Naive thymus-derived CD4-positive, alpha-beta T cell (primary cell): ENCODE results near the gene RPN1. TPM values are rescaled to one million over a fixed set of nuclear protein-coding genes. Genes with fewer than 3 reads are reported as not detected.

Experiments
- ATAC-seq: fragments of 150-1000 bp; cut with Tn5 transposase; 2 replicates; pipeline ENCODE4 v1.10.0; 2021; ENCODE audit warnings: mild to moderate bottlenecking, moderate library complexity
- CTCF ChIA-PET: fragments of 350-600 bp; sonication (Branson Sonifier 250); formaldehyde crosslinking; loops from one replicate; lab custom pipeline; 2021; ENCODE audit warnings: antibody characterized with exemption; lab: Charles Lee
- POLR2A ChIA-PET: fragments of 350-600 bp; sonication (Branson Sonifier 250); formaldehyde crosslinking; loops from one replicate; lab custom pipeline; 2021; ENCODE audit warnings: antibody characterized with exemption, inconsistent platforms; lab: Charles Lee
- DNase-seq, 9 donors: peaks; one replicate each; pipeline versions ENCODE4 v3.0.0 to v3.0.0-alpha.2; 2020 to 2022; ENCODE audit warnings: mixed read lengths in 1 of 9
- H3K27ac ChIP-seq: one replicate; pipeline ENCODE4 v1.7.0; 2013; ENCODE audit warnings: mild to moderate bottlenecking, low read depth, low read length, moderate library complexity
- H3K27me3 ChIP-seq, 2 donors: one replicate each; pipeline ENCODE4 v1.7.0; 2013; ENCODE audit warnings: low read length in 2 of 2, mild to moderate bottlenecking in 2 of 2, moderate library complexity in 2 of 2; ENCODE audit not compliant: control insufficient read depth in 2 of 2, insufficient read depth in 2 of 2
- H3K36me3 ChIP-seq, 3 experiments: 1 replicate in 2 of 3; 2 replicates in 1 of 3; pipeline ENCODE4 v1.7.0; 2013; ENCODE audit warnings: low read length in 3 of 3, mild to moderate bottlenecking in 3 of 3, moderate library complexity in 1 of 3; ENCODE audit not compliant: insufficient read depth in 3 of 3, control insufficient read depth in 2 of 3
- H3K4me1 ChIP-seq, 2 donors: one replicate each; pipeline ENCODE4 v1.7.0; 2013; ENCODE audit warnings: low read length in 2 of 2, mild to moderate bottlenecking in 2 of 2, moderate library complexity in 1 of 2; ENCODE audit not compliant: control insufficient read depth in 2 of 2, insufficient read depth in 2 of 2
- H3K4me3 ChIP-seq: 2 replicates; pipeline ENCODE4 v1.7.0; 2013; ENCODE audit warnings: mild to moderate bottlenecking, low read length
- H3K9me3 ChIP-seq, 3 experiments: 1 replicate in 2 of 3; 2 replicates in 1 of 3; pipeline ENCODE4 v1.7.0; 2013; ENCODE audit warnings: low read length in 3 of 3; ENCODE audit not compliant: control insufficient read depth in 2 of 3
- H3K27ac Mint-ChIP-seq, 9 donors: one replicate each; pipeline ENCODE4 v1.8.0; 2020 to 2022; ENCODE audit warnings: mixed read lengths in 9 of 9, mild to moderate bottlenecking in 8 of 9, moderate library complexity in 5 of 9, inconsistent platforms in 2 of 9
- H3K27me3 Mint-ChIP-seq, 5 donors: one replicate each; pipeline ENCODE4 v1.8.0; 2021 to 2022; ENCODE audit warnings: mixed read lengths in 5 of 5, mild to moderate bottlenecking in 1 of 5
- H3K36me3 Mint-ChIP-seq, 5 donors: one replicate each; pipeline ENCODE4 v1.8.0; 2020 to 2022; ENCODE audit warnings: mixed read lengths in 5 of 5, mild to moderate bottlenecking in 3 of 5, inconsistent platforms in 1 of 5
- H3K4me1 Mint-ChIP-seq, 7 donors: one replicate each; pipeline ENCODE4 v1.8.0; 2020 to 2022; ENCODE audit warnings: mixed read lengths in 7 of 7, mild to moderate bottlenecking in 3 of 7, inconsistent platforms in 1 of 7
- H3K4me3 Mint-ChIP-seq, 10 donors: one replicate each; pipeline ENCODE4 v1.8.0; 2020 to 2022; ENCODE audit warnings: mild to moderate bottlenecking in 10 of 10, mixed read lengths in 10 of 10, moderate library complexity in 6 of 10, inconsistent platforms in 2 of 10
- H3K9me3 Mint-ChIP-seq, 11 donors: one replicate each; pipeline ENCODE4 v1.8.0; 2020 to 2022; ENCODE audit warnings: mixed read lengths in 11 of 11, mild to moderate bottlenecking in 4 of 11, inconsistent platforms in 1 of 11, moderate library complexity in 1 of 11
- intact Hi-C, 2 donors: fragments of 100-400 bp; cut with micrococcal nuclease; formaldehyde crosslinking; loops; one replicate each; pipeline ENCODE4 v1.15.1; 2023
- polyA plus RNA-seq, 2 donors: library from polyadenylated mRNA; unstranded; fragments of 300-500 nt; fragmentation: Illumina TruSeq; gene quantifications; one replicate each; pipeline ENCODE4 v1.2.3, GENCODE V29; 2021
- total RNA-seq, 6 experiments: library from RNA in 5 of 6; stranded (reverse) in 5 of 6; gene quantifications; 1 replicate in 5 of 6; 2 replicates in 1 of 6; pipeline ENCODE4 v1.2.3 and lab custom pipeline; 2021 to 2026

RPN1 gene
- total and polyA plus RNA-seq, 7 experiments from 2014 or later, result 76.7 to 203 (median 105) TPM

DNA sequence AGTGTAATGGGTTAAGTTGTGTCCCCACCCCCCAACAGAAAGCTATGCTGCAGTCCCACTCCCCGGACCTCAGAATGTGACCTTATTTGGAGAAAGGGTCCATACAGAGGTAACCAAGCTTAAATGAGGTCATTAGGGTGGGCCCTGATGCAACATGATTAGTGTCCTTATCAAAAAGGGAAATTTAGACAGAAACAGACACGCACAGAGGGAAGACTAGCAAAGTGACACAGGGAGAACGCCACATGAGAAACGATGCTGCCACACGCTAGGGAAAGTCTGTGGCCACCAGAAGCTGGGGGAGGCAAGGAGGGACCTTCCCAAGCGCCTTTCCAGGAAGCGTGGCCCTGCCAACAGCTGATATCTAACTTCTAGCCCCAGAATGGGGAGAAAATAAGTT, 65.4 kb downstream of the RPN1 start:
- ChIA-PET CTCF (no interaction called here), POLR2A (no interaction called here)
- ATAC-seq (no peak), DNase-seq (no peak)
- no peaks in the 10 kb centered on the region for H3K4me1 ChIP-seq
- peaks cover 0 to 11% (median 4%) of the 10 kb centered on the region in 7 donors for H3K4me1 Mint-ChIP-seq
- peaks cover 0 to 5% (median 4%) of the 10 kb centered on the region in 11 donors for H3K9me3 Mint-ChIP-seq
- peaks cover 0 to 13% (median 5%) of the 10 kb centered on the region in 5 donors for H3K27me3 Mint-ChIP-seq
- no peak overlapping the region for H3K4me3 Mint-ChIP-seq
- H3K4me3 ChIP-seq, result no peak overlapping the region
- peak overlapping the region in 1 of 9 donors; percentile 43 for H3K27ac Mint-ChIP-seq
- intact Hi-C loops, result no loop called here
- H3K36me3 Mint-ChIP-seq, result peaks cover 0 to 4% (median 0%) of the 10 kb centered on the region in 5 donors
- no peaks in the 10 kb centered on the region for H3K36me3 ChIP-seq
- no peak overlapping the region for H3K27ac ChIP-seq
- no peaks in the 10 kb centered on the region for H3K9me3 ChIP-seq
- H3K27me3 ChIP-seq, result no peaks in the 10 kb centered on the region

GRCh38 chr3:128584412-128585020, 66.1 kb downstream of the RPN1 start:
- ATAC-seq, result peak; percentile 94
- H3K36me3 Mint-ChIP-seq, result no peaks in the 10 kb centered on the region
- Histone ChIP-seq H3K4me3 (no peak overlapping the region), H3K36me3 (no peaks in the 10 kb centered on the region), H3K4me1 (no peaks in the 10 kb centered on the region), H3K27me3 (no peaks in the 10 kb centered on the region), H3K27ac (no peak overlapping the region), H3K9me3 (no peaks in the 10 kb centered on the region)
- peaks cover 0 to 5% (median 0%) of the 10 kb centered on the region in 11 donors for H3K9me3 Mint-ChIP-seq
- ChIA-PET CTCF (interaction anchor here (0.9 kb wide), 1 partner anchor 489 kb away, joined by 3 read pairs; no protein-coding TSS in a partner anchor), POLR2A (no interaction called here)
- peaks cover 0 to 13% (median 5%) of the 10 kb centered on the region in 5 donors for H3K27me3 Mint-ChIP-seq
- H3K4me3 Mint-ChIP-seq, result no peak overlapping the region
- intact Hi-C loops, result no loop called here
- no peak overlapping the region for H3K27ac Mint-ChIP-seq
- peaks cover 0 to 11% (median 4%) of the 10 kb centered on the region in 7 donors for H3K4me1 Mint-ChIP-seq
- peak in 5 of 9 donors; percentile 17 to 36 (median 27) for DNase-seq

- Mint-ChIP-seq H3K4me3 (no peak overlapping the region), H3K36me3 (no peaks in the 10 kb centered on the region), H3K27me3 (peaks cover 0 to 11% (median 5%) of the 10 kb centered on the region in 5 donors), H3K9me3 (peaks cover 0 to 5% (median 0%) of the 10 kb centered on the region in 11 donors), H3K4me1 (no peaks in the 10 kb centered on the region), H3K27ac (no peak overlapping the region)
- DNase-seq (no peak), ATAC-seq (no peak)
- intact Hi-C loops, result no loop called here
- H3K4me1 ChIP-seq, result no peaks in the 10 kb centered on the region
- no peaks in the 10 kb centered on the region for H3K27me3 ChIP-seq
- no peak overlapping the region for H3K27ac ChIP-seq
- no peaks in the 10 kb centered on the region for H3K36me3 ChIP-seq
- ChIA-PET POLR2A (no interaction called here), CTCF (interaction anchor here (0.7 kb wide), 1 partner anchor 31 kb away, joined by 3 read pairs; no protein-coding TSS in a partner anchor)
- no peak overlapping the region for H3K4me3 ChIP-seq
- H3K9me3 ChIP-seq, result no peaks in the 10 kb centered on the region
These were observed 69.1 kb downstream of the RPN1 start for GRCh38 chr3:128581566-128581965.

DNA sequence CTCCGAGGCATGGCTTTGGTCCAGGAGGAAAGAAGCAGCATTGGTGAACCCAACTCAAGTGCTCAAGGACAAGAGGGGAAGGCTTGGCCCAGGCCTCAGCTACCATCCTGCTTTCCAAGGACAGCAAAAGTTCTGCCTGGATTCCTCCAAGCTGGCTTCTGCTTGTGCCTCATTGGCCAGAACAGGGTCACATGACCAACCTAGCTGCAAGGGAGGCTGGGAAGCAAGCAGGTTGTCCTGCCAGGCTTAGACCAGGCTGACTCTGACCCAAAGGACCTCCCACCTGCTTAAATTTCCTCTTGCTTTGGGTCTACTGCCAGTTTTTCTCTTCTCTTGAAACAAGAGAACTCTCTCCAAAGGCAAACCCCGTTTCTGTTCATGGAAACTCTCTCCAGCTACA, 70.7 kb downstream of the RPN1 start:
- Mint-ChIP-seq H3K36me3 (no peaks in the 10 kb centered on the region), H3K9me3 (peaks cover 0 to 5% (median 0%) of the 10 kb centered on the region in 11 donors), H3K4me3 (no peak overlapping the region), H3K27me3 (peaks cover 0 to 18% (median 5%) of the 10 kb centered on the region in 5 donors), H3K4me1 (no peaks in the 10 kb centered on the region), H3K27ac (no peak overlapping the region)
- DNase-seq, result no peak
- ATAC-seq, result no peak
- H3K36me3 ChIP-seq, result no peaks in the 10 kb centered on the region
- CTCF ChIA-PET, result no interaction called here
- no peaks in the 10 kb centered on the region for H3K27me3 ChIP-seq
- no peak overlapping the region for H3K27ac ChIP-seq
- H3K4me1 ChIP-seq, result no peaks in the 10 kb centered on the region
- no peaks in the 10 kb centered on the region for H3K9me3 ChIP-seq
- H3K4me3 ChIP-seq, result no peak overlapping the region
- POLR2A ChIA-PET, result no interaction called here
- intact Hi-C loops, result no loop called here

- no peak for DNase-seq
- Mint-ChIP-seq H3K9me3 (peaks cover 0 to 5% (median 0%) of the 10 kb centered on the region in 11 donors), H3K4me3 (no peak overlapping the region), H3K27me3 (peaks cover 0 to 25% (median 15%) of the 10 kb centered on the region in 5 donors), H3K36me3 (no peaks in the 10 kb centered on the region), H3K27ac (no peak overlapping the region), H3K4me1 (peaks cover 0 to 6% (median 0%) of the 10 kb centered on the region in 7 donors)
- no peaks in the 10 kb centered on the region for H3K36me3 ChIP-seq
- H3K4me3 ChIP-seq, result no peak overlapping the region
- no peaks in the 10 kb centered on the region for H3K9me3 ChIP-seq
- ATAC-seq, result no peak
- CTCF ChIA-PET, result no interaction called here
- H3K27ac ChIP-seq, result no peak overlapping the region
- peaks cover 0 to 4% of the 10 kb centered on the region in 2 donors for H3K4me1 ChIP-seq
- POLR2A ChIA-PET, result no interaction called here
- H3K27me3 ChIP-seq, result no peaks in the 10 kb centered on the region
- intact Hi-C loops, result no loop called here
These were observed 72.3 kb downstream of the RPN1 start for GRCh38 chr3:128578346-128578745.

GRCh38 chr3:128577711-128578110, 72.9 kb downstream of the RPN1 start:
- DNase-seq (no peak), ATAC-seq (no peak)
- H3K4me3 ChIP-seq, result no peak overlapping the region
- CTCF ChIA-PET, result no interaction called here
- no peak overlapping the region for H3K27ac ChIP-seq
- Mint-ChIP-seq H3K4me3 (no peak overlapping the region), H3K9me3 (peaks cover 0 to 5% (median 0%) of the 10 kb centered on the region in 11 donors), H3K4me1 (peaks cover 0 to 12% (median 5%) of the 10 kb centered on the region in 7 donors), H3K27ac (no peak overlapping the region), H3K27me3 (peaks cover 3 to 23% (median 18%) of the 10 kb centered on the region in 5 donors), H3K36me3 (no peaks in the 10 kb centered on the region)
- no peaks in the 10 kb centered on the region for H3K36me3 ChIP-seq
- no peaks in the 10 kb centered on the region for H3K27me3 ChIP-seq
- H3K9me3 ChIP-seq, result no peaks in the 10 kb centered on the region
- peaks cover 0 to 10% of the 10 kb centered on the region in 2 donors for H3K4me1 ChIP-seq
- intact Hi-C loops, result no loop called here
- POLR2A ChIA-PET, result no interaction called here

- DNase-seq (no peak), ATAC-seq (no peak)
- H3K27ac ChIP-seq, result no peak overlapping the region
- Mint-ChIP-seq H3K9me3 (peaks cover 0 to 4% (median 0%) of the 10 kb centered on the region in 11 donors), H3K4me1 (peaks cover 0 to 16% (median 11%) of the 10 kb centered on the region in 7 donors), H3K27me3 (peaks cover 8 to 27% (median 22%) of the 10 kb centered on the region in 5 donors), H3K27ac (no peak overlapping the region), H3K4me3 (no peak overlapping the region), H3K36me3 (no peaks in the 10 kb centered on the region)
- H3K4me3 ChIP-seq, result no peak overlapping the region
- POLR2A ChIA-PET, result no interaction called here
- H3K36me3 ChIP-seq, result no peaks in the 10 kb centered on the region
- H3K4me1 ChIP-seq, result peaks cover 0 to 13% of the 10 kb centered on the region in 2 donors
- intact Hi-C loops, result no loop called here
- H3K27me3 ChIP-seq, result no peaks in the 10 kb centered on the region
- H3K9me3 ChIP-seq, result no peaks in the 10 kb centered on the region
- CTCF ChIA-PET, result no interaction called here
These were observed 74.3 kb downstream of the RPN1 start for GRCh38 chr3:128576290-128576689.
